Measurements from ENCODE around the gene FBXL14.

The FBXL14 gene

GRCh38 chr12:1532375-1533165, 61.8 kb downstream of the FBXL14 start:
- DNase-seq = no peak

GRCh38 chr12:1531654-1532374, 62.6 kb downstream of the FBXL14 start:
- no peak for DNase-seq

GRCh38 chr12:1531153-1531653, 63.2 kb downstream of the FBXL14 start:
- no peak for DNase-seq

DNA sequence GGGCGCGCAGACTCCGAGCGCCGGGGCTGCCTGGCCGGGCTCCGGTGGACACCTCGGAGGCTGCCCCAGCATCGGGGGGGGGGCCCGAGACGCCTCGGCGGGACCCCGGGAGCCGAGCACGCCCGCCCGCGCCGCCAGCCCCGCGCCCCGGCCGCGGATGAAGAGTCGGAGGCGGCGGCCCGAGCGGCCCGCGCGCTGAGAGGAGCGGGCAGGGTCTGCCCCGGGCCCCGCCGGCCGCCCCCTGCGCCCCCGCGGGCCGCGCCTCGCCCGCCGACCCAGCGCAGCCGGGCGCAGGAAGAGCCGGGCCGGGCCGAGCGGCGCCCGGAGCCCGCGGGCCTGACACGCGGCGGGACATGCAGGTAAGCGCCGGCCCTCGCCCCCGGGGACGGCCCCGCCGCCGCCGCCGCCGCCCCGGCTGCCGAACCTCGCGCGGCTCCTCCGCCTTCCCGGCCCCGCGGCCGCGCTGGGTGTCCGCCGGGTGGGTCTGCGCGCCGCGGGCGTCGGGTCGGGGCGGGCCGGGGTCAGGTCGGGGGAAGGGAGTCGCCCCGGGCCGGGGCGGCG, 63.7 kb downstream of the FBXL14 start:
- no peak for DNase-seq

GRCh38 chr12:1529862-1530591, 64.4 kb downstream of the FBXL14 start:
- no peak for DNase-seq

GRCh38 chr12:1529228-1529861, 65.0 kb downstream of the FBXL14 start:
- no peak for DNase-seq

DNA sequence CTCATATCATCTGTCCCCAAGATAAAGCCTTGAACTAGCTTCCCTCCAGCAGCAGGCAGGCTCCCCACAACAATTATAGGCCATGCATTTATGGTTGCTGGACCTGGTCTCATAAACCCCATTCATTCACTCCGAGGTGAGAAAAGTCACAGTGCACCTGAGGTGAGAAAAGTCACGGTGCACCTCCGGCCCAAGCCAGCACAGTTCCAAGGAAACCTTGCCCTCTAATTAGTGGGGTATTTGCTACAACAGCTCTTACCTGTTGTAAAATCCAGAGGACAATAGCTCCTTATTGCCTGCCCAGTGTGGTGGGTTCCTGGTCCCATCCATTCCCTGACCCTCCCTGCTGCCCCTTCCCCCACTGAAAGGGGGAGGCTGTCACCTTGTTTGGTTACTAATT, 65.6 kb downstream of the FBXL14 start:
- no peak for DNase-seq

- DNase-seq = no peak
These were observed 66.6 kb downstream of the FBXL14 start for GRCh38 chr12:1527789-1528188.

GRCh38 chr12:1525858-1526257, 68.5 kb downstream of the FBXL14 start:
- no peak for DNase-seq

- DNase-seq = no peak
These were observed 70.8 kb downstream of the FBXL14 start for GRCh38 chr12:1523558-1524050.

DNA sequence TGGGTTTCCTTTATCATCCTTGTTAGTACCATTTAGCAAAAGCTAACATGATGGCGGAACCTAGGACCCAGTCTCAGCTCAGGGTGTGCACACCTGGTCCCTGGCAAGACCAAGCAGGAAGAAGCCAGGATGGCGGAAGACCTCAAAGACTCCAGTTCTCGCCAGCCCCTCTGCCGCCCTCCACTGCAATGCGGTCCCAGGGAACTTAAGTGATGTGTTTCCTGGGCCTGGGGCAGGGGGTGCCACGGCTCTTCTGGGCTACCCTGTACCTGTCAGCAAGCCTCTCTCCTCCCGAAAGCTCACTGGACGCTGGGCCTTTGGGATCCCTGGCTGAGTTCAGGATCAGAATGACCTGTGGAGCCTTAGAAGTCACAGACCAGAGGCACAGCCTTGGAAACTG, 71.3 kb downstream of the FBXL14 start:
- no peak for DNase-seq

GRCh38 chr12:1519642-1520041, 74.7 kb downstream of the FBXL14 start:
- DNase-seq = no peak

- no peak for DNase-seq
These were observed 75.5 kb downstream of the FBXL14 start for GRCh38 chr12:1518591-1519516.

DNA sequence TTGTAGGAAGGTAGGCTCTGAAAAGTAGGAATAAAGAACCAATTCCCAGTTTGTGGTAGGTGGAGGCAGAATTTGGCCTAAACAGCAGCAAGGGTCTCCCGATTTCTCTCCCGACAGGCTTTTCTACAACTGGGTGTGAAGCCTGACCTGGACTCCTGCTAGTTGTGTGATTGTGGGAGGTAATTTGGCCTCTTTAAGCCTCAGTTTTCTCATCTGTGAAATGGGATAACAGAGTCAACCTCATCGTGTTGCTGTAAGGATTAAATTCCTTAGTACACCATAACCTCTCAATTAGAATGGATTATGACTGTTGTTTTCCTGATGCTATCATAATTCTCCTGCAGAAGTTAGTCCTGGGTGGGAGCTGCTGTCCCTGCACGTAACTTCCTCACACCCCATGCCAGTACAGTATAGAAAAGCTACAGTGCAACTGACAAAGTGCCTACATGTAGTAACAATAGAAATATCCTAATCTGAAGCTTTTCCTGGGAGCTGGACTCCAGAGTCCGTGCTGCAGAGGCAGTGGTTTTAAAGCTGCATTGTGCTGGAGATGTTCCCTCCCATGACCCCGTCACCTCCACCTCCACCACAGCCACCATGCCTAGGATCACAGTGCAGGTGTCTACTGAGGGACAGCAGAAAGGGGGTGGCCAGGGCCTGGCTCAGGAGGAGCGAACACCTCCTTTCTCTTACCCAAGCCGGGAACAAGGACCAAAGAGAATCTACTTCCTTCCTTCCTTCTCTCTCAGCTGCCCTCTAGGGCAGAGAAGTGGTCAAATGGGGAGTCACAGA, 76.5 kb downstream of the FBXL14 start:
- no peak for DNase-seq

GRCh38 chr12:1517007-1517406, 77.4 kb downstream of the FBXL14 start:
- no peak for DNase-seq
